ENCODE results near the gene LTB4R2.

The LTB4R2 gene
- total RNA-seq: 9.4 to 12.8 (median 12.8) reads per million in 3 donors

GRCh38 chr14:24309538-24310264 is at the start of gene LTB4R2:
TSS of gene LTB4R2 (plus strand) at chr14:24310140. CDS start at chr14:24310665, 525 bp downstream.
- Histone ChIP-seq H3K27ac (ENCODE audit: insufficient read depth, low read length, poor library complexity, severe bottlenecking) (peak within 1 kb of the TSS; percentile 75), H3K4me1 (ENCODE audit: control insufficient read depth, insufficient read depth, low read length, poor library complexity, severe bottlenecking) (peaks cover 53% of the 10 kb centered on the region), H3K27me3 (replicated peaks; ENCODE audit: control insufficient read depth, insufficient read depth, low read length, poor library complexity, severe bottlenecking) (no peaks in the 10 kb centered on the region), H3K4me3 (ENCODE audit: insufficient read depth, low read depth, low read length, poor library complexity, severe bottlenecking) (peak within 1 kb of the TSS; percentile 47), H3K36me3 (ENCODE audit: control insufficient read depth, insufficient read depth, low read length) (peaks cover 30% of the 10 kb centered on the region), H3K9me3 (ENCODE audit: control insufficient read depth, low read length) (no peaks in the 10 kb centered on the region)
- no peak for DNase-seq

GRCh38 chr14:24260780-24261157 is 49.2 kb upstream of the LTB4R2 start:
- no peaks in the 10 kb centered on the region for H3K27me3 ChIP-seq (replicated peaks; ENCODE audit: control insufficient read depth, insufficient read depth, low read length, poor library complexity, severe bottlenecking)
- H3K36me3 ChIP-seq (ENCODE audit: control insufficient read depth, insufficient read depth, low read length): peaks cover 7% of the 10 kb centered on the region
- H3K4me1 ChIP-seq (ENCODE audit: control insufficient read depth, insufficient read depth, low read length, poor library complexity, severe bottlenecking): no peaks in the 10 kb centered on the region
- DNase-seq: no peak
- H3K9me3 ChIP-seq (ENCODE audit: control insufficient read depth, low read length): no peaks in the 10 kb centered on the region
- no peak overlapping the region for H3K27ac ChIP-seq (ENCODE audit: insufficient read depth, low read length, poor library complexity, severe bottlenecking)
- H3K4me3 ChIP-seq (ENCODE audit: insufficient read depth, low read depth, low read length, poor library complexity, severe bottlenecking): no peak overlapping the region

GRCh38 chr14:24261256-24261968 is 48.5 kb upstream of the LTB4R2 start:
- Histone ChIP-seq H3K27me3 (replicated peaks; ENCODE audit: control insufficient read depth, insufficient read depth, low read length, poor library complexity, severe bottlenecking) (no peaks in the 10 kb centered on the region), H3K36me3 (ENCODE audit: control insufficient read depth, insufficient read depth, low read length) (peaks cover 13% of the 10 kb centered on the region), H3K4me1 (ENCODE audit: control insufficient read depth, insufficient read depth, low read length, poor library complexity, severe bottlenecking) (no peaks in the 10 kb centered on the region), H3K9me3 (ENCODE audit: control insufficient read depth, low read length) (no peaks in the 10 kb centered on the region), H3K4me3 (ENCODE audit: insufficient read depth, low read depth, low read length, poor library complexity, severe bottlenecking) (no peak overlapping the region), H3K27ac (ENCODE audit: insufficient read depth, low read length, poor library complexity, severe bottlenecking) (no peak overlapping the region)
- no peak for DNase-seq

- Histone ChIP-seq H3K27me3 (replicated peaks; ENCODE audit: control insufficient read depth, insufficient read depth, low read length, poor library complexity, severe bottlenecking) (no peaks in the 10 kb centered on the region), H3K4me3 (ENCODE audit: insufficient read depth, low read depth, low read length, poor library complexity, severe bottlenecking) (no peak overlapping the region), H3K36me3 (ENCODE audit: control insufficient read depth, insufficient read depth, low read length) (peaks cover 19% of the 10 kb centered on the region), H3K4me1 (ENCODE audit: control insufficient read depth, insufficient read depth, low read length, poor library complexity, severe bottlenecking) (no peaks in the 10 kb centered on the region), H3K27ac (ENCODE audit: insufficient read depth, low read length, poor library complexity, severe bottlenecking) (no peak overlapping the region), H3K9me3 (ENCODE audit: control insufficient read depth, low read length) (no peaks in the 10 kb centered on the region)
- no peak for DNase-seq
These were observed 48.0 kb upstream of the LTB4R2 start for GRCh38 chr14:24261969-24262327.

GRCh38 chr14:24262821-24263733 is 46.9 kb upstream of the LTB4R2 start, which contains the start of gene TGM1:
TSS of gene TGM1 (minus strand) at chr14:24263177. CDS start at chr14:24262352, 825 bp downstream.
- Histone ChIP-seq H3K27ac (ENCODE audit: insufficient read depth, low read length, poor library complexity, severe bottlenecking) (no peak within 1 kb of the TSS), H3K36me3 (ENCODE audit: control insufficient read depth, insufficient read depth, low read length) (peaks cover 28% of the 10 kb centered on the region), H3K4me1 (ENCODE audit: control insufficient read depth, insufficient read depth, low read length, poor library complexity, severe bottlenecking) (no peaks in the 10 kb centered on the region), H3K9me3 (ENCODE audit: control insufficient read depth, low read length) (no peaks in the 10 kb centered on the region), H3K27me3 (replicated peaks; ENCODE audit: control insufficient read depth, insufficient read depth, low read length, poor library complexity, severe bottlenecking) (no peaks in the 10 kb centered on the region), H3K4me3 (ENCODE audit: insufficient read depth, low read depth, low read length, poor library complexity, severe bottlenecking) (no peak within 1 kb of the TSS)
- no peak for DNase-seq

GRCh38 chr14:24263848-24264247 is 46.1 kb upstream of the LTB4R2 start:
- Histone ChIP-seq H3K9me3 (ENCODE audit: control insufficient read depth, low read length) (no peaks in the 10 kb centered on the region), H3K27me3 (replicated peaks; ENCODE audit: control insufficient read depth, insufficient read depth, low read length, poor library complexity, severe bottlenecking) (no peaks in the 10 kb centered on the region), H3K27ac (ENCODE audit: insufficient read depth, low read length, poor library complexity, severe bottlenecking) (no peak overlapping the region), H3K4me1 (ENCODE audit: control insufficient read depth, insufficient read depth, low read length, poor library complexity, severe bottlenecking) (no peaks in the 10 kb centered on the region), H3K36me3 (ENCODE audit: control insufficient read depth, insufficient read depth, low read length) (peaks cover 36% of the 10 kb centered on the region), H3K4me3 (ENCODE audit: insufficient read depth, low read depth, low read length, poor library complexity, severe bottlenecking) (no peak overlapping the region)
- DNase-seq: no peak

GRCh38 chr14:24264298-24264697 is 45.6 kb upstream of the LTB4R2 start:
- peaks cover 37% of the 10 kb centered on the region for H3K36me3 ChIP-seq (ENCODE audit: control insufficient read depth, insufficient read depth, low read length)

GRCh38 chr14:24266344-24267244 is 43.3 kb upstream of the LTB4R2 start:
- Histone ChIP-seq H3K27me3 (replicated peaks; ENCODE audit: control insufficient read depth, insufficient read depth, low read length, poor library complexity, severe bottlenecking) (no peaks in the 10 kb centered on the region), H3K4me1 (ENCODE audit: control insufficient read depth, insufficient read depth, low read length, poor library complexity, severe bottlenecking) (peaks cover 9% of the 10 kb centered on the region), H3K36me3 (ENCODE audit: control insufficient read depth, insufficient read depth, low read length) (peaks cover 35% of the 10 kb centered on the region), H3K4me3 (ENCODE audit: insufficient read depth, low read depth, low read length, poor library complexity, severe bottlenecking) (no peak overlapping the region), H3K27ac (ENCODE audit: insufficient read depth, low read length, poor library complexity, severe bottlenecking) (no peak overlapping the region), H3K9me3 (ENCODE audit: control insufficient read depth, low read length) (no peaks in the 10 kb centered on the region)
- DNase-seq: no peak

More at GRCh38 chr14:24264298-24264697, 45.6 kb upstream of the LTB4R2 start:
- no peak for DNase-seq
- no peaks in the 10 kb centered on the region for H3K9me3 ChIP-seq (ENCODE audit: control insufficient read depth, low read length)
- no peaks in the 10 kb centered on the region for H3K4me1 ChIP-seq (ENCODE audit: control insufficient read depth, insufficient read depth, low read length, poor library complexity, severe bottlenecking)
- no peaks in the 10 kb centered on the region for H3K27me3 ChIP-seq (replicated peaks; ENCODE audit: control insufficient read depth, insufficient read depth, low read length, poor library complexity, severe bottlenecking)
- H3K4me3 ChIP-seq (ENCODE audit: insufficient read depth, low read depth, low read length, poor library complexity, severe bottlenecking): no peak overlapping the region
- H3K27ac ChIP-seq (ENCODE audit: insufficient read depth, low read length, poor library complexity, severe bottlenecking): no peak overlapping the region

- Histone ChIP-seq H3K36me3 (ENCODE audit: control insufficient read depth, insufficient read depth, low read length) (peaks cover 35% of the 10 kb centered on the region), H3K4me3 (ENCODE audit: insufficient read depth, low read depth, low read length, poor library complexity, severe bottlenecking) (no peak overlapping the region), H3K27me3 (replicated peaks; ENCODE audit: control insufficient read depth, insufficient read depth, low read length, poor library complexity, severe bottlenecking) (no peaks in the 10 kb centered on the region), H3K27ac (ENCODE audit: insufficient read depth, low read length, poor library complexity, severe bottlenecking) (no peak overlapping the region), H3K9me3 (ENCODE audit: control insufficient read depth, low read length) (no peaks in the 10 kb centered on the region), H3K4me1 (ENCODE audit: control insufficient read depth, insufficient read depth, low read length, poor library complexity, severe bottlenecking) (peaks cover 17% of the 10 kb centered on the region)
- DNase-seq: no peak
These were observed 42.4 kb upstream of the LTB4R2 start for GRCh38 chr14:24267516-24267915.

Data from effector memory CD4-positive, alpha-beta T cell (primary cell).